ENCODE results near the gene GPRC5D.

DNA sequence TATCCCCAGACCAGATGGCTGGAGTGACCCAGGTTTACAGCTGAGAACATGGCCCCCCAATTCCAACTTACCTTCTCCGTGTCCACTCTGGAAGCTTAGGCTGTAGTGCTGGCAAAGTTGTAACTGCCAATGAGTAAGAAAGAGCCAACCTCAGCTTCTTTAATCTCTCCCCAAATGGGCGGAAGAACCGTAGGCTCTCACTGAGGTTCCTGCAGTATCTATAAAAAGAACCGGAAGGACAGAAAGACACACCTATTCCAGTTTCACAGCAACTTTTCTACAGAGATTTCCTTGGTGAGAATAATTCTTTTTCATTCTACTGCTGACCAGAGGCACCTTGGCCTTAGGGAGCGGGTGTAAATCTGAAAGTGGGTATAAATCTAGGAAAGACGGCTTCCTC, at the start of gene GPRC5D:
- TF ChIP-seq CTCF (conservative IDR thresholded peaks at IDR 0.05; ENCODE audit: low read length): no peak
- TF ChIP-seq EZH2phosphoT487 (IDR thresholded peaks at IDR 0.05; ENCODE audit: borderline replicate concordance): no peak

Measured in Loucy (cell line).